B cell (primary cell): ENCODE measurements around the gene CHD6. TPM values are rescaled to one million over a fixed set of nuclear protein-coding genes. Genes with fewer than 3 reads are reported as not detected.

ENCODE experiments used
- ATAC-seq: fragments of 200-7000 bp; cut with Tn5 transposase; one replicate; pipeline ENCODE4 v1.10.0; 2021; ENCODE audit warnings: low read depth, mild to moderate bottlenecking, moderate number of reproducible peaks, moderate library complexity
- CTCF ChIA-PET: fragments of 350-600 bp; sonication (Branson Sonifier 250); formaldehyde crosslinking; loops from one replicate; lab custom pipeline; 2021; ENCODE audit warnings: antibody characterized with exemption, inconsistent platforms; lab: Charles Lee
- POLR2A ChIA-PET: fragments of 350-600 bp; sonication (Branson Sonifier 250); formaldehyde crosslinking; loops from one replicate; lab custom pipeline; 2021; ENCODE audit warnings: antibody characterized with exemption; lab: Charles Lee
- DNase-seq: peaks from one replicate; pipeline ENCODE4 v3.0.0; 2013
- H2AFZ ChIP-seq: 2 replicates; pipeline ENCODE4 v1.6.1; 2012; ENCODE audit warnings: mild to moderate bottlenecking, low read depth, low read length; ENCODE audit not compliant: insufficient read depth, poor library complexity, severe bottlenecking
- H3K27ac ChIP-seq, 2 donors: 1 replicate in 1 of 2; 2 replicates in 1 of 2; pipeline ENCODE4 v1.5.1; 2012 to 2013; ENCODE audit warnings: low read length in 2 of 2, mild to moderate bottlenecking in 2 of 2, moderate library complexity in 1 of 2
- H3K27me3 ChIP-seq, 4 experiments: fragments of 200-600 bp in 1 of 4; sonication (generic) in 1 of 4; replicated peaks in 1 of 4; 1 replicate in 2 of 4; 2 replicates in 2 of 4; pipeline versions ENCODE4 v1.6.1 to v1.7.0; 2013 to 2016; ENCODE audit warnings: low read length in 3 of 4, mild to moderate bottlenecking in 2 of 4, mixed read lengths in 1 of 4, moderate library complexity in 1 of 4; ENCODE audit not compliant: insufficient read depth in 4 of 4, control insufficient read depth in 3 of 4; ENCODE audit errors: control extremely low read depth in 1 of 4
- H3K36me3 ChIP-seq, 2 experiments: replicated peaks in 1 of 2; 1 replicate in 1 of 2; 2 replicates in 1 of 2; pipeline versions ENCODE4 v1.6.1 to v1.7.1; 2013; ENCODE audit warnings: low read length in 1 of 2; ENCODE audit not compliant: insufficient read depth in 2 of 2, control insufficient read depth in 1 of 2; ENCODE audit errors: control extremely low read depth in 1 of 2, extremely low read depth in 1 of 2
- H3K4me1 ChIP-seq, 2 donors: fragments of 200-600 bp in 1 of 2; sonication (generic) in 1 of 2; 1 replicate in 1 of 2; 2 replicates in 1 of 2; pipeline versions ENCODE4 v1.5.1 to v1.6.1; 2013 to 2017; ENCODE audit warnings: low read length in 2 of 2; ENCODE audit not compliant: control insufficient read depth in 2 of 2, insufficient read depth in 2 of 2
- H3K4me2 ChIP-seq: replicated peaks from 2 replicates; pipeline ENCODE3; 2012; ENCODE audit warnings: mild to moderate bottlenecking, low read depth, low read length; ENCODE audit not compliant: poor library complexity, severe bottlenecking
- H3K4me3 ChIP-seq, 5 experiments: fragments of 200-600 bp in 1 of 5; sonication (generic) in 1 of 5; 1 replicate in 3 of 5; 2 replicates in 2 of 5; pipeline versions ENCODE4 v1.5.1 to v1.7.0; 2011 to 2016; ENCODE audit warnings: low read length in 4 of 5, mild to moderate bottlenecking in 4 of 5, low read depth in 2 of 5, control low read depth in 1 of 5, moderate library complexity in 1 of 5; ENCODE audit not compliant: insufficient read depth in 1 of 5; ENCODE audit errors: control extremely low read depth in 1 of 5, extremely low read depth in 1 of 5
- H3K79me2 ChIP-seq: fragments of 200-600 bp; sonication (generic); one replicate; pipeline ENCODE4 v1.6.0; 2016; ENCODE audit warnings: low read length; ENCODE audit not compliant: control insufficient read depth, insufficient read depth
- H3K9ac ChIP-seq: fragments of 200-600 bp; sonication (generic); 2 replicates; pipeline ENCODE4 v1.6.1; 2017; ENCODE audit warnings: mild to moderate bottlenecking, low read length, moderate library complexity
- H3K9me3 ChIP-seq, 3 donors: one replicate each; pipeline versions ENCODE4 v1.6.1 to v1.7.1; 2013; ENCODE audit warnings: low read length in 2 of 3; ENCODE audit not compliant: control insufficient read depth in 2 of 3, insufficient read depth in 1 of 3; ENCODE audit errors: control extremely low read depth in 1 of 3
- H4K20me1 ChIP-seq: 2 replicates; pipeline ENCODE4 v1.6.0; 2012; ENCODE audit warnings: mild to moderate bottlenecking, low read length; ENCODE audit not compliant: insufficient read depth, control insufficient read depth, poor library complexity, severe bottlenecking
- H3K27ac Mint-ChIP-seq: one replicate; pipeline ENCODE4 v1.8.0; 2021; ENCODE audit warnings: mixed read lengths
- H3K27me3 Mint-ChIP-seq: one replicate; pipeline ENCODE4 v1.8.0; 2021; ENCODE audit warnings: mixed read lengths
- H3K4me1 Mint-ChIP-seq: one replicate; pipeline ENCODE4 v1.8.0; 2021; ENCODE audit warnings: mixed read lengths
- H3K4me3 Mint-ChIP-seq: one replicate; pipeline ENCODE4 v1.8.0; 2021; ENCODE audit warnings: mixed read lengths
- H3K9me3 Mint-ChIP-seq: one replicate; pipeline ENCODE4 v1.8.0; 2022; ENCODE audit warnings: mixed read lengths; ENCODE audit not compliant: insufficient read depth
- EZH2 ChIP-seq: IDR thresholded peaks from 2 replicates; pipeline ENCODE4 v1.6.1; 2012; ENCODE audit warnings: borderline replicate concordance, low read depth, mild to moderate bottlenecking, moderate library complexity, low read length; ENCODE audit not compliant: insufficient read depth, poor library complexity, severe bottlenecking
- WGBS: methylation state at CpG from one replicate; pipeline ENCODE4 v1.1.5; 2013; ENCODE audit warnings: missing lambda C conversion rate; ENCODE audit not compliant: insufficient coverage; 5-methylcytosine and 5-hydroxymethylcytosine counted together
- intact Hi-C: fragments of 100-400 bp; cut with micrococcal nuclease; formaldehyde crosslinking; loops from one replicate; pipeline ENCODE4 v1.10.0; 2022
- polyA plus RNA-seq: library from polyadenylated mRNA; depleted of rRNA; stranded (reverse); fragments of >200 nt; gene quantifications from 2 replicates; pipeline ENCODE4 v1.2.3, GENCODE V29; 2012
- total RNA-seq, 2 donors: library from RNA; stranded (reverse); fragments of 120-200 nt in 1 of 2; gene quantifications; 1 replicate in 1 of 2; 2 replicates in 1 of 2; pipeline versions ENCODE4 v1.2.3 to v1.2.4, GENCODE V29; 2013 to 2022
- TF ChIP-seq, protein P1 (sequence below): fragments of 200-600 bp; IDR thresholded peaks from one replicate; pipeline ENCODE4 v1.8.0; 2022; ENCODE audit warnings: antibody characterized with exemption, mild to moderate bottlenecking

The CHD6 gene
- total and polyA plus RNA-seq, 2 donors (not counting 1 experiment from before 2014, with no cell fraction given): 10.3 to 117 TPM

DNA sequence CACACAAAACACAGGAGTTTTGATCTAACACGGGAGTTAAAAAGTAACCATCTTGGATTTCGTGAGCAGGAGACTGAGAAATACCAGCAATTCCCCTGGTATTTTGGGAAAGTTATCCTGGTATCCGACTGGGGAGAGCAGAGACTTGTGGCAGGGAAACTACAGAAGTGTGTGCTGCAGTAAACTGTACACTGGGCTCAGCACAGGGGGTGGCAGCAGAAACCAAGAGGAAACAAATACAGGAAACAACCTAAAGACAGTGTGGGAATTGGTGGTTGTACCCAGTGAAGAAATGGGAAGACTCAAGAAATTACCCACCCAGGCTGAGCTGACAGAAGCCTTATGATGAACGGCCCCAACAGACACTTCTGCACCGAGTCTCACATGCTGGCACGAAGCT, 109.8 kb downstream of the CHD6 start:
- Mint-ChIP-seq H3K9me3 (peaks cover 3% of the 10 kb centered on the region), H3K27me3 (no peaks in the 10 kb centered on the region), H3K4me1 (no peaks in the 10 kb centered on the region), H3K27ac (no peak overlapping the region), H3K4me3 (no peak overlapping the region)
- H4K20me1 ChIP-seq: peaks cover 10% of the 10 kb centered on the region
- no peak for DNase-seq
- peaks cover 3 to 8% (median 3%) of the 10 kb centered on the region in 3 donors for H3K9me3 ChIP-seq
- H3K79me2 ChIP-seq: peaks cover 3% of the 10 kb centered on the region
- WGBS: 67% methylated on average over 6 of the region's 6 CpGs
- CTCF ChIA-PET: no interaction called here
- TF ChIP-seq EZH2: no peak
- TF ChIP-seq, protein P1, sequence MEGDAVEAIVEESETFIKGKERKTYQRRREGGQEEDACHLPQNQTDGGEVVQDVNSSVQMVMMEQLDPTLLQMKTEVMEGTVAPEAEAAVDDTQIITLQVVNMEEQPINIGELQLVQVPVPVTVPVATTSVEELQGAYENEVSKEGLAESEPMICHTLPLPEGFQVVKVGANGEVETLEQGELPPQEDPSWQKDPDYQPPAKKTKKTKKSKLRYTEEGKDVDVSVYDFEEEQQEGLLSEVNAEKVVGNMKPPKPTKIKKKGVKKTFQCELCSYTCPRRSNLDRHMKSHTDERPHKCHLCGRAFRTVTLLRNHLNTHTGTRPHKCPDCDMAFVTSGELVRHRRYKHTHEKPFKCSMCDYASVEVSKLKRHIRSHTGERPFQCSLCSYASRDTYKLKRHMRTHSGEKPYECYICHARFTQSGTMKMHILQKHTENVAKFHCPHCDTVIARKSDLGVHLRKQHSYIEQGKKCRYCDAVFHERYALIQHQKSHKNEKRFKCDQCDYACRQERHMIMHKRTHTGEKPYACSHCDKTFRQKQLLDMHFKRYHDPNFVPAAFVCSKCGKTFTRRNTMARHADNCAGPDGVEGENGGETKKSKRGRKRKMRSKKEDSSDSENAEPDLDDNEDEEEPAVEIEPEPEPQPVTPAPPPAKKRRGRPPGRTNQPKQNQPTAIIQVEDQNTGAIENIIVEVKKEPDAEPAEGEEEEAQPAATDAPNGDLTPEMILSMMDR: no peak
- POLR2A ChIA-PET: no interaction called here
- no peak overlapping the region for H3K4me2 ChIP-seq
- H2AFZ ChIP-seq: no peak overlapping the region
- no peak for ATAC-seq
- no peaks in the 10 kb centered on the region for H3K4me1 ChIP-seq
- H3K9ac ChIP-seq: no peak overlapping the region
- no peaks in the 10 kb centered on the region for H3K27me3 ChIP-seq
- intact Hi-C loops: no loop called here
- peaks cover 16 to 48% of the 10 kb centered on the region in 2 experiments for H3K36me3 ChIP-seq
- H3K27ac ChIP-seq: no peak overlapping the region
- no peak overlapping the region for H3K4me3 ChIP-seq

DNA sequence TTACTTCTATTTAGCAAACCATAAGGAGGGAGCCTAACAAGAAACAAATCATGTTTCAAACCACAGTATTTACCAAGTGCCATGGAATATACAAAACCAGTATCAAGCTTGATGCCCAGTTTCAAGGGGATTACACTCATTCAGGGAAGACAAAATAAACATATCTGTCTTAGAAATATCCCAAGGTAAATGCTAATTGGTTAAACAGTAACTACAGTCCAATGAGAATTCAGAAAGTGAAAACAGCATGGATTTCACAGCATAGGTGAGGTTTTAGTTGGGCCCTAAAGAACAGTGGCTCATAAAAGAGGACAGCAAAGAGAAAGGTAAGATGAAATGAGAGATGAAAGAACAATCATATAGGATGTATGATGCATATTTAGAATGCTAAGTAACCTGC, 110.3 kb downstream of the CHD6 start:
- Mint-ChIP-seq H3K27ac (no peak overlapping the region), H3K4me1 (no peaks in the 10 kb centered on the region), H3K4me3 (no peak overlapping the region), H3K9me3 (peaks cover 3% of the 10 kb centered on the region), H3K27me3 (no peaks in the 10 kb centered on the region)
- peaks cover 3 to 8% (median 3%) of the 10 kb centered on the region in 3 donors for H3K9me3 ChIP-seq
- H4K20me1 ChIP-seq: peaks cover 10% of the 10 kb centered on the region
- H3K27me3 ChIP-seq: no peaks in the 10 kb centered on the region
- DNase-seq: no peak
- no peak for ATAC-seq
- intact Hi-C loops: no loop called here
- ChIA-PET CTCF (no interaction called here), POLR2A (no interaction called here)
- H3K36me3 ChIP-seq: peaks cover 16 to 43% of the 10 kb centered on the region in 2 experiments
- H3K4me3 ChIP-seq: no peak overlapping the region
- no peak overlapping the region for H3K4me2 ChIP-seq
- TF ChIP-seq, protein P1: no peak
- no peak for TF ChIP-seq EZH2
- no peak overlapping the region for H3K27ac ChIP-seq
- no peak overlapping the region for H3K9ac ChIP-seq
- H3K79me2 ChIP-seq: peaks cover 3% of the 10 kb centered on the region
- H3K4me1 ChIP-seq: no peaks in the 10 kb centered on the region
- no peak overlapping the region for H2AFZ ChIP-seq
